D341Med (cell line): ENCODE measurements around the gene UNKL.

Experiments used
- DNase-seq: peaks from one replicate; pipeline ENCODE4 v3.0.0; 2012; ENCODE audit warnings: low spot score

UNKL gene

GRCh38 chr16:1351582-1352362 lies 62.7 kb downstream of the UNKL start, which contains the start of the genes GNPTG and TSR3:
Gene GNPTG (plus strand): TSS chr16:1351931. CDS start chr16:1351966, 35 bp downstream.
Gene TSR3 (minus strand): TSS chr16:1351878. CDS start chr16:1351804, 74 bp downstream.
- peak; percentile 96 for DNase-seq

DNA sequence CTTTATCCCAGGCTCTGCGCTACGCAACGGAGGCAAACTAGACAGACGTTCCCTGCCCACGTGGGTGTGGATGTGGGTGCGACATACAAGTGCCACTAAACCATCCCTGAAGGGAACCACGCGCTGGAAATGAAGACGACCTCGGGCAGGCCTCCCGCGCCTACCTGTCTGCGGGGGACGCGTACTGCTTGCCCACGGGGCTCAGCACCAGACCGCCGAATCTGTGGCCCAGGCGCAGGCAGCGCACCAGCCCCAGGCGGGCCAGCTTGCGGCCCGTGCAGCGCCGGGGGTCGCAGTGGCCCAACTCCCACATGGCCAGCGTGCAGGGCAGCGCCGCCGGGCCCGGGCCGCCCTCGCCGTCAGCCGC lies 63.3 kb downstream of the UNKL start:
- no peak for DNase-seq

DNA sequence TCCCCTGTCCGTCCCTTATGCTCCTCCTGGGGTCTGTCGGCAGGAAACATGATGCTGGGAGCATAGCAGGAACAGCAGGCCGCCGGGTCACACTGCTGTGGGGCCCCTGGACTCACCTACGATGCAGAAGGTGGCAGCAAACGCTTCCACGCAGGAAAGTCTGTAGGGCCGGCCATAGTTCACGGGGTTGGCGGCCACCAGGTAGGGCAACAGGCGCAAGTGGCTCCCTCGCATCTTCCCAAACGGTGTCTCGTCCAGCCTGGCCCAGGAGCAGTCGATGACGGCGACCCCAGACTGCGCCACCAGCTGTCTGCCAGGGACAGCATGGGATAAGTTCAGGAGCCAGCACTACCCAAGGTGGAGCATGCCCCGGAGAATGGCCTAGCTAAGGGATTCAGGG lies 63.8 kb downstream of the UNKL start:
- DNase-seq: no peak

GRCh38 chr16:1349951-1350350 lies 64.6 kb downstream of the UNKL start:
- DNase-seq: no peak

DNA sequence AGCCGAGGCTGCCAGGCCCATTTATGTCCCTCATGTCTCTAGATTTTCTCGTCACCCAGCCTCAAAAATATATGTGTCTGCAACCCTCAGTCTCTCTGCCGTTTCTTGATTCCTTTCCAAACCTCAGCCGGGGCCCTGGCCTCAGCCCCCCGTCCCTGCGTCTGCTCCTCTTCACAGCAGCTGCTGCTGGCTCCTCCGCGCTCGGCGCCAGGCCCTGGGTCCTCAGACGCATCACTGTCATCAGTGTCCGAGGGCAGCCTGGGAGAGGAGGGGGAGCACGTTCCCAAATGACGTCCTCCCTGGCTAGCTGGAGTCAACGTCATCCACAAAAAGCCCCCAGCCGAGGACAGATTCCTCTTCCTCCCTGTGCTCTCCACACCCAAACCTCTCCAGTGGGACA lies 65.2 kb downstream of the UNKL start:
- no peak for DNase-seq

DNA sequence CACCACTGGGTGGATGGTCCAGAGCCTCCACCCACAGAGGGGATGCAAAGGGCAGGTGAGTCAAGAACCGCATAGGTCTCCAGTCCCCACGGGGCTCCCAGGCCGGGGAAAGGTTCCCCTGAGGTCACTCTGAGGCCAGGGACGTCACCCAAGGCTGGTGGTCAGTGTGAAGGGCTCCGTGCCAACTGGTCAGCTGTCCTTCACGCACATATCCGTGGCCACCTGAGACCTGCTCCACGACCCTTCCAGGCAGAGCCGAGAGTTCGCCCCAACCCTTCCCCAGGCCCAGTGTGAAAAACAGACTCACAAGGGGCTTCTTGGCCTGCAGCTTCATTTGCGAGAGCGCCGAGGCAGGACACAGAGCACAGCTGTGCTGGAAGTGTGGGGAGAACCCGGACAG lies 65.6 kb downstream of the UNKL start:
- no peak for DNase-seq

DNA sequence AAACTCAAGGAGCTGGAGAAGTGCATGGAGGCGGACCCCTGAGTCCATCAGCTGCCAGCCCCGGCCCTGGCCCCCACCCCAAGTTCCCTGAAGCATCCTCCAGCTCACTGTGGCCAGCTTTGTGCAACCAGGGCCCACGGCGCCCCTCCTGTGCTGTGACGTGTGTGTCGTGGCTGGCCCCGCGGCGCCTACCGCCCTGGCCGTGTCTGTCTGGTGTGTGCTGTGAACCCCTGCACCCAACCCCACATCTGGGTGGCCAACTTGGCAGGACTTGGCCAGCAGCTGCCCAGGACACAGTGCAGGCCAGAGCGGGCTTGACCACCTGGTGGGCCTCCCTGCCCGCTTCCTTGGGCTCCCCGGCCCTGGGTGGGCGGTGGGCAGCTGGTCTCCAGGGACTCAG lies 66.1 kb downstream of the UNKL start:
- no peak for DNase-seq

- no peak for DNase-seq
Measured at GRCh38 chr16:1347962-1348361, 66.5 kb downstream of the UNKL start.

GRCh38 chr16:1347286-1347855 lies 67.1 kb downstream of the UNKL start:
- no peak for DNase-seq

GRCh38 chr16:1346422-1347285 lies 67.8 kb downstream of the UNKL start:
- DNase-seq: no peak

DNA sequence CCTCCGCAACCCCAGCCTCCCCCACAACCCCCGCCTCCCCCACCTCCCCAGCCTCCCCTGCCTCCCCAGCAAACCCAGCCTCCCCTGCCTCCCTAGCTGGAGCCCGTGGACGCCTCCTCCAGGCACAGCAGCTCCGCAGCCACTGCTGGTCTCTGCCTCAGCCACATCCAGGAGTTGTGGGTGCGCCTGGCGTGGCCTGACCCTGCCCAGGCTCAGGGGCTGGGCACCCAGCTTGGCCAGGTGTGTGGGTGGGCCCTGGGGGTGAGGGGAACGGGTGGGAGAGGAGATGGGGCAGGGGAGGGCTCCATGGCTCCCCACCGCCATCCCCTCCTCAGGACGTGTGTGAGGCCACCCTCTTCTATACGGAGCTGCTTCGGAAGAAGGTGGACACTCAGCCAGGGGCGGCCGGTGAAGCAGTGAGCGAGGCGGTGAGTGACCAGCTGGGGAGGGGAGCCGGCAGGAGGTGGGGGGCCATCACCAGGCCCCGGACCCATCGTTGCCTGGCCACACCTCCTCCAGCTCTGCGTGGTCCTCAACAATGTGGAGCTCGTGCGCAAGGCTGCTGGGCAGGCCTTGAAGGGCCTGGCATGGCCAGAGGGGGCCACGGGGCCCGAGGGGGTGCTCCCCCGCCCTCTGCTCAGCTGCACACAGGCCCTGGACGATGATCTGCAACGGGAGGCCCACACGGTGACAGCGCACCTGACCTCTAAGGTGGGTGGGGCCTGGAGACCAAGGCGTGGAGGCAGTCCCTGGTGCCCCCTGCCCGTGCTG lies 68.7 kb downstream of the UNKL start:
- no peak for DNase-seq

GRCh38 chr16:1345087-1345486 lies 69.4 kb downstream of the UNKL start:
- no peak for DNase-seq

GRCh38 chr16:1344499-1344898 lies 70.0 kb downstream of the UNKL start:
- DNase-seq: no peak

DNA sequence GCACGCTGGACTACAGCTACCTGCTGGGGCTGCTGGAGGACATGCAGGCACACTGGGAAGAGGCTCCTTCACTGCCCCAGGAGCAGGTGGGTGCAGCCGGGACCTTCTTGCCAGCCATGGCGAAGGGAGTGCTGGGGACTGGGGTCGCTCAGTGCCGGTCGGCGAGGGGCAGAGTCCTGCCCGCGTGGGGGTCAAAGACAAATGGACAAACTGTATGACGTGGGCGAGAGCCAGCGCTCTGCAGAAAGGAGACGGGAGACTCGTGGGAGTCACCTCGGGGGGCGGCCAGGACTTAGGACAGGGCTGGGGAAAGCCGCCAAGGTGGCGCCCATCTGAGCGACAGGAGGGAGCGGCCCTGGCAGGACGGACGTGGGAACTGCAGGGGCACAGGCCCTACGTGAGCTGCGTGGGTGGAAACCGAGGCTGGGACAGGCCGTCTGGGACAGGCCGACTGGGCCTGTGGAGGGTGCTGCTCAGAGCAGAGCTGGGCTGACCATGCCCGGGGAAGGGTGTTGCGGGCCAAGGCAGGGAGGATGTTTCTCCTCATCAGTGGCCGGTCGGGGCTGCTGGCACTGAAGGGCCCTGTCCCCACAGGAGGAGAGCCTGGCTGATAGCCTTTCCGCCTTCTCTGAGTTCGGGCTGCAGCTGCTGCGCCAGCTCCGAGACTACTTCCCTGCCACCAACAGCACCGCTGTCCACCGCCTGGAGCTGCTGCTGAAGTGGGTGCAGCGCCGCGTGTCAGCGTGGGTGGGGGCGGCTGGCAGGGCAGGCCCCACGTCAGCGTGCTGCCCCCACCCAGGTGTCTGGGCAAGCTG lies 70.9 kb downstream of the UNKL start:
- no peak for DNase-seq

DNA sequence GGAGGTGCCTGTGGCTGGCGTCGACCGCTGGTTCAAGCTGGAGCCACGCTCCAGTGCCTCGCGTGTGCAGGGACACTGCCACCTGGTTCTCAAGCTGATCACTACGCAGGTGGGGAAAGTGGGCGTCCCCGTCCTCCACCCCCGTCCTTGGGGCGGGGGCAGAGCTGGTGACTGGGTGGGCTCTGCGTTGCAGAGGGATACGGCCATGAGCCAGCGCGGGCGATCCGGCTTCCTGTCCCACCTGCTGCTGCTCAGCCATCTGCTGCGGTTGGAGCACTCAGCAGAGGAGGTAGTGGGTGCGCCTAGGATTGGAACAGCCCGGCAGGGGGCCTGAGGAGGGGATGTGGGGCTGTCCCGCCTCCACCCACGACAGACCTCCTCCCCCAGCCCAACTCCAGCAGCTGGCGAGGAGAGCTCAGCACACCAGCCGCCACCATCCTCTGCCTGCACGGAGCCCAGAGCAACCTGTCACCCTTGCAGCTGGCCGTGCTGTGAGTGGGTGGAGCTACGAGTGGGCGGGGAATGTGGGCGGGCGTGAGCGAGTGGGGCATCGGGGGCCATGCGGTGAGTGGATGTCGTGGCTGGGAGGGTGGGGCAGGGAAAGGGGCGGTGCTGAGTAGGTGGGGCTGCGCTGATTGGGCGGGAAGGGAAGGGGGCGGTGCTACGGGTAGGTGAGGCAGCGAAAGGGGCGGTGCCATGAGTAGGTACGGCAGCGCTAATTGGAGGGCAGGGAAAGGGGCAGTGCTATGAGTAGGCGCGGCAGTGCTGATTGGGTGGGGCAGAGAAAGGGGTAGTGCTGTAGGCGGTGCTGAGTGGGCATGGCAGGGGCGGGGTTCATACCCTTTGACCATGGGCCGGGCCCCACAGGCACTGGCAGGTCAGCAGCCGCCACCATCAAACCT lies 71.7 kb downstream of the UNKL start:
- peak; percentile 99 for DNase-seq

GRCh38 chr16:1341495-1342420 lies 72.7 kb downstream of the UNKL start:
- DNase-seq: no peak

DNA sequence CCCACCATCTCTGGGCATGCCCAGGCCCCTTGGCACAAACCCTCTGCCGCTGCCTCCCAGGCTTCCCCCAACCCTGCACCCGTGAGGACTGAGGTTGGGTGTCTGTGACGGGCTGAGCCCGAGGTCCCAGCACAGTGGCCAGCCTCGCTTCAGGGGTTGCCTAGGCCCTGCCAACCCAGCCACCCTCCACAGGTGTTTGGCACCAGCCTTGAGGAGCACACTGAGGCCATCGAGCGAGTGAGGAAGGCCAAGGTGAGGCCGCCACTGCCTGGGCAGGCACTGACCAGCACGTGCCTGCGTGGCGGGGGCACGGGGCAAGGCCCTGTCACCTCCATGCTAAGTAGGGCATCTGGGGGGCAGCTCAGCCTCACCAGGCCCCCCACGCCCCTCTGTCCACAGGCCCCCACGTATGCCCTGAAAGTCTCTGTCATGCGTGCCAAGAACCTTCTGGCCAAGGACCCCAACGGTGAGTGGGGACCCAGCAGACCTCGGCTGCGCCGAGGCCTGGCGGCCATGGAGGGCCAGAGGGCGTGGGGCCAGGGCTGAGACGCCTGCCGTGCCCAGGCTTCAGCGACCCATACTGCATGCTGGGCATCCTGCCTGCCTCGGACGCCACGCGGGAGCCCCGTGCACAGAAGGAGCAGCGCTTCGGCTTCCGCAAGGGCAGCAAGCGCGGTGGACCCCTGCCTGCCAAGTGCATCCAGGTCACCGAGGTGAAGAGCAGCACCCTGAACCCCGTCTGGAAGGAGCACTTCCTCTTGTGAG lies 73.6 kb downstream of the UNKL start:
- DNase-seq: no peak
